ENCODE data around the gene FLNB. TPM values are rescaled to one million over a fixed set of nuclear protein-coding genes. Genes with fewer than 3 reads are reported as not detected.

The FLNB gene
- total RNA-seq, 1 experiment from 2014 or later = 315 TPM

GRCh38 chr3:58047826-58048225 lies 39.6 kb downstream of the FLNB start:
- no peaks in the 10 kb centered on the region for H3K9me3 ChIP-seq
- Mint-ChIP-seq H3K36me3 (ENCODE audit: insufficient read depth, unreplicated experiment) (peaks cover 64% of the 10 kb centered on the region), H3K27ac (ENCODE audit: unreplicated experiment) (peak overlapping the region; percentile 98), H3K4me3 (ENCODE audit: unreplicated experiment) (no peak overlapping the region), H3K9me3 (ENCODE audit: unreplicated experiment) (no peaks in the 10 kb centered on the region), H3K27me3 (ENCODE audit: insufficient read depth, unreplicated experiment) (no peaks in the 10 kb centered on the region), H3K4me1 (ENCODE audit: low read depth, unreplicated experiment) (peaks cover 40% of the 10 kb centered on the region)
- no peak for TF ChIP-seq CTCF (IDR thresholded peaks at IDR 0.05; ENCODE audit: insufficient read depth in 1 of 2, low read depth in 1 of 2, low read length in 1 of 2, severe bottlenecking in 1 of 2, unreplicated experiment in 1 of 2)
- no peaks in the 10 kb centered on the region for H3K27me3 ChIP-seq (replicated peaks; ENCODE audit: control insufficient read depth, insufficient read depth, low read length)
- peaks cover 76% of the 10 kb centered on the region for H3K4me1 ChIP-seq
- no peaks in the 10 kb centered on the region; the same call in 1 of the 2 replicates for H3K36me3 ChIP-seq (ENCODE audit: control insufficient read depth, insufficient read depth, low read length)
- intact Hi-C loops (cut with micrococcal nuclease; ENCODE audit: unreplicated experiment) = no loop called here
- H3K4me3 ChIP-seq (ENCODE audit: low read depth, low read length) = no peak overlapping the region
- no peak for DNase-seq
- BruUV-seq (replicated peaks) = no TSS peak
- POLR2A ChIA-PET = no interaction called here
- CTCF ChIA-PET = no interaction called here

- Histone ChIP-seq H3K27me3 (replicated peaks; ENCODE audit: control insufficient read depth, insufficient read depth, low read length) (no peaks in the 10 kb centered on the region), H3K9me3 (no peaks in the 10 kb centered on the region), H3K4me1 (peaks cover 78% of the 10 kb centered on the region), H3K4me3 (ENCODE audit: low read depth, low read length) (no peak overlapping the region), H3K36me3 (ENCODE audit: control insufficient read depth, insufficient read depth, low read length) (no peaks in the 10 kb centered on the region; the same call in 1 of the 2 replicates)
- CTCF ChIA-PET = no interaction called here
- Mint-ChIP-seq H3K9me3 (ENCODE audit: unreplicated experiment) (no peaks in the 10 kb centered on the region), H3K4me3 (ENCODE audit: unreplicated experiment) (peak overlapping the region; percentile 59), H3K27ac (ENCODE audit: unreplicated experiment) (peak overlapping the region; percentile 98), H3K36me3 (ENCODE audit: insufficient read depth, unreplicated experiment) (peaks cover 64% of the 10 kb centered on the region), H3K27me3 (ENCODE audit: insufficient read depth, unreplicated experiment) (no peaks in the 10 kb centered on the region), H3K4me1 (ENCODE audit: low read depth, unreplicated experiment) (peaks cover 39% of the 10 kb centered on the region)
- no TSS peak for BruUV-seq (replicated peaks)
- TF ChIP-seq CTCF (IDR thresholded peaks at IDR 0.05; ENCODE audit: insufficient read depth in 1 of 2, low read depth in 1 of 2, low read length in 1 of 2, severe bottlenecking in 1 of 2, unreplicated experiment in 1 of 2) = no peak
- POLR2A ChIA-PET = interaction anchor here (1.0 to 1.6 kb wide), 2 partner anchors 11 to 17 kb away, joined by 3 to 17 read pairs; no protein-coding TSS in a partner anchor
- intact Hi-C loops (cut with micrococcal nuclease; ENCODE audit: unreplicated experiment) = no loop called here
- DNase-seq = no peak
Observed at GRCh38 chr3:58048301-58048700, 40.1 kb downstream of the FLNB start.

- no TSS peak for BruUV-seq (replicated peaks)
- H3K27me3 ChIP-seq (replicated peaks; ENCODE audit: control insufficient read depth, insufficient read depth, low read length) = no peaks in the 10 kb centered on the region
- peak overlapping the region; percentile 59 for H3K4me3 Mint-ChIP-seq (ENCODE audit: unreplicated experiment)
- peaks cover 73% of the 10 kb centered on the region for H3K36me3 Mint-ChIP-seq (ENCODE audit: insufficient read depth, unreplicated experiment)
- no peaks in the 10 kb centered on the region; the same call in 1 of the 2 replicates for H3K36me3 ChIP-seq (ENCODE audit: control insufficient read depth, insufficient read depth, low read length)
- TF ChIP-seq CTCF (IDR thresholded peaks at IDR 0.05; ENCODE audit: insufficient read depth in 1 of 2, low read depth in 1 of 2, low read length in 1 of 2, severe bottlenecking in 1 of 2, unreplicated experiment in 1 of 2) = no peak
- H3K27me3 Mint-ChIP-seq (ENCODE audit: insufficient read depth, unreplicated experiment) = no peaks in the 10 kb centered on the region
- POLR2A ChIA-PET = interaction anchor here (0.9 to 1.6 kb wide), 4 partner anchors 10 to 41 kb away, joined by 3 to 17 read pairs (median 3); partner anchors contain the start of gene FLNB
- peak; percentile 92 to 94 for DNase-seq
- H3K4me1 Mint-ChIP-seq (ENCODE audit: low read depth, unreplicated experiment) = peaks cover 47% of the 10 kb centered on the region
- no peak overlapping the region for H3K4me3 ChIP-seq (ENCODE audit: low read depth, low read length)
- no peaks in the 10 kb centered on the region for H3K9me3 Mint-ChIP-seq (ENCODE audit: unreplicated experiment)
- peak overlapping the region; percentile 98 for H3K27ac Mint-ChIP-seq (ENCODE audit: unreplicated experiment)
- CTCF ChIA-PET = no interaction called here
- intact Hi-C loops (cut with micrococcal nuclease; ENCODE audit: unreplicated experiment) = loop anchor here (1.0 kb wide), 1 partner anchor 10 kb away; no protein-coding TSS in a partner anchor
- peaks cover 78% of the 10 kb centered on the region for H3K4me1 ChIP-seq
- no peaks in the 10 kb centered on the region for H3K9me3 ChIP-seq
Observed at GRCh38 chr3:58049143-58049785, 41.0 kb downstream of the FLNB start.

All from Caco-2 (cell line).